SKM-1 (cell line): ENCODE data around the gene ATRX.
"Not testable (repeated sequence)": the region's sequence is repeated elsewhere in the genome, so short reads cannot be mapped to it uniquely, and the experiment has no call there.

Source experiments
- DNase-seq: peaks from one replicate; lab custom pipeline; 2025; ENCODE audit not compliant: unreplicated experiment; lab: John Stamatoyannopoulos, UW

The ATRX gene

GRCh38 chrX:77628294-77629025 is 157.6 kb downstream of the ATRX start:
- no peak for DNase-seq

DNA sequence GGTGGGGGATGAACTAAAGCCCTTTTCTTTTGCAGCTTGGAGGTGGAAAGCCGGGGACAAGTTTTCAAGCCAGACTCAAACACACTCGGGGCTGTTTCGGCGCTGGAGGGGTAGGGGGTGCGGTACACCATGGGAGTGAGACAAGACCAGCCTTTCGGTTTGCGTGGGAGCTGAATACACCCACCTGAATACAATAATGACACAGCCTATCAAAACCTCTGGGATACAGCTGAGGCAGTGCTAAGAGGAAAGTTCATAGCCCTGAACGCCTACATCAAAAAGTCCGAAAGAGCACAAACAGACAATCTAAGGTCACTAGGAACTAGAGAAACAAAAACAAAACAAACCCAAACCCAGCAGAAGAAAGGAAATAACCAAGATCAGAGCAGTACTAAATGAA is 163.3 kb downstream of the ATRX start:
- DNase-seq: no peak

GRCh38 chrX:77622233-77622632 is 163.8 kb downstream of the ATRX start:
- no peak for DNase-seq

GRCh38 chrX:77621453-77621852 is 164.6 kb downstream of the ATRX start:
- not testable (repeated sequence) for DNase-seq

DNA sequence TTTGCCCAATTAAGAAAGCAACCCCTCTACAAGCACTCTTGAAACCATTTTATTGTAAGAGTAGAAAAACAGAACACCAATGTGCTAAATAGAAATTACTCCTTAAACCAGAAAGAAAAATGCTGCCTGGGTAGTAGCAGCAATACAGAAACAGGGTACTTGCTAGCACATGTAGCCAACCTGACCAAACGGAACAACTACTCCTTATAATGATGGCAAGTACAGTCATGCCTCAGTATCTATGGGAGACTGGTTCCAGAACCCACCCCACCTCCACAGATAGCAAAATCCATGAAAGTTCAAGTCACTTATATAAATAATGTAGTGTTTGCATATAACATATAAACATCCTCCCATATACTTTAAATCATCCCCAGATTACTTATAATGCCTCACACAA is 168.8 kb downstream of the ATRX start:
- no peak for DNase-seq

DNA sequence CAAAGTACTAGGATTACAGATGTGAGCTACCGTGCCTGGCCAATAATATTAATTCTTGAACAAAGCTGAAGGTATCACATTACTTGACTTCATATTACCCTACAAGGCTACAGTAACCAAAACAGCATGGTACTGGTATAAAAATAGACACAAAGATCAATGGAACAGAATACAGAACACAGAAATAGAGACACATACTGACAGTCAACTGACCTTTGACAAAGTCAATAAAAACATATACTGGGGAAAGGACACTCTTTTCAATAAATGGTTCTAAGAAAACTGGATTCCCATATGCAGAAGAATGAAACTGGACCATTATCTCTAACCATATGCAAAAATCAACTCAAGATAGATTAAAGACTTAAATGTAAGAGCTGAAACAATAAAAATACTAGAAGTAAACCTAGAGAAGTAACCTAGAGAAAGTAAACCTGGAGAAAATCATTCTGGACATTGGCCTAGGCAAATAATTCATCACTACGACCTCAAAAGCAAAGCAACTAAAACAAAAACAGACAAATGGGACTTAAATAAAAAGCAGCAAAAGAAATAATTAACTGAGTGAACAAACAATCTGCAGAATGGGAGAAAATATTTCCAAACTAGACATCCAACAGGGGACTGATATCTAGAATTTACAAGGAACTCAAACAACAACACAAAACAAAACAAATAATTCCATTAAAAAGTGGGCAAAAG is 182.2 kb downstream of the ATRX start:
- DNase-seq: no peak

- no peak for DNase-seq
Observed at GRCh38 chrX:77597511-77597910, 188.5 kb downstream of the ATRX start.

DNA sequence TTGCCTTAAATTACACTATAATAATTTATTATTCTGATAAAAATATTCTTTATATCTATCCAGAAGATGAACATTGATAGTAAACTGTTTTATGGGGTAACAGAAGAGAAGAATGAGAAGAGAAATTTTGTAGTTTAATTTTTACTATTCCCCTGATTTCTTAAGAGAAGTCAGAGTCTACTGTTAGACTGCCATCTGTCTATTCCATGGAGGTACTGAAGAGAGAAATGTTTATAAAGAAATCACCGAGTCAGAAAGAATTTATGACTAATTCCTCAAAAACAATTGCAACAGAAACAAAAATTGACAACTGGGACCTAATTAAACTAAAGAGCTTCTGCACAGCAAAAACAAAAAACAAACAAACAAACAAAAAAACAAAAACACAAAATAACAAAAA is 188.9 kb downstream of the ATRX start:
- DNase-seq: no peak

DNA sequence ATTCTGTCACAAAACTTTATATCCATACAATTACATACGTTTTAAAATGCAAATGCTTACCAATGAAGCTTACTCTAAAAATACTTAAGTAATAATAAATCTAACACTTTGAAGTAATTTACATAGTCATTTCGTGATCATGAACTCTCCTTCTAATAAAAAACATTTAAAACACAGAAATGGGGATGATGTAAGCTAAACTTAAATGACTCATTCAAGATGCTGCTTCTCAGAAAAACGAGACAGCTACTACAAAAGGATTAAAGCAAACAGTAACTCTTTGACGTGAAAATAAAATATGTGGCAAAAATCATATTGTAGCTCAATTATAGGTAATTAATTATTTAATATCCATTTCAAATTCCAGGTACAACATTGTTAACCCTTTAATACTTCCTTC is 190.2 kb downstream of the ATRX start:
- no peak for DNase-seq

- no peak for DNase-seq
Observed at GRCh38 chrX:77572322-77572721, 213.7 kb downstream of the ATRX start.

- no peak for DNase-seq
Observed at GRCh38 chrX:77565278-77565677, 220.7 kb downstream of the ATRX start.

GRCh38 chrX:77564823-77565222 is 221.2 kb downstream of the ATRX start:
- DNase-seq: no peak

DNA sequence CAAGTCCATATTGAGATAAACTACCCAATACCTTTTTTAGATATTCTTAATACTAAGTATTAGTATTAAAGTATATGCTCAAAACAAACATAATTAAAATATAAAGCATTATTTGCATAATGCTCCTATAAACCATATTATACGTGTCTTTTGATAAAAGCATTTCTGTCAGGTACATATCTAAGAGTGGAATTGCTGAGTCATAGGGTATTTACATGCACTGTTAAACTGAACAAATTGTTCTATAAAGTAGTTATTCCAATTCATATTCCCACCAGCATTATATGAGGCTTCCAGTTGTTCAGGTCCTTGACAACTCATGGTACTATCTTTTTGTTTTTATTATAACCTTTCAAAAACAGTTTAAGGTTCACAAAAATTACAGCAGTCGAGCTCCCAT is 224.6 kb downstream of the ATRX start:
- DNase-seq: no peak

DNA sequence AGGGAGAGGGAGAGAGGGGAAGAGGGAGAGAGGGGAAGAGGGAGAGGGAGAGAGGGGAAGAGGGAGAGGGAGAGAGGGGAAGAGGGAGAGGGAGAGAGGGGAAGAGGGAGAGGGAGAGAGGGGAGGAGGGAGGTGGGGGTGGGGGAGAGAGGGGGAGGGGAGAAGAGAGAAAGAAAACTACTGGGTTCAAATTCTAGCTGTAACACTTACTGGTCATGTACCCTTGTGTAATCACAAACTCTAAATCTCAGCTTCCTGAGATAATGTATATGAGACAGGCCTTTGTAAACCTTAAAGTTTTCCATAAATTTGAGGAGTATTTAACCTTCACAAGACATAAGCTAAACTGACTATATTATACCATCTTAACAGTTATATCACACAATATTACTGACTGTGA is 229.7 kb downstream of the ATRX start:
- DNase-seq: no peak

GRCh38 chrX:77548751-77549150 is 237.3 kb downstream of the ATRX start:
- no peak for DNase-seq

DNA sequence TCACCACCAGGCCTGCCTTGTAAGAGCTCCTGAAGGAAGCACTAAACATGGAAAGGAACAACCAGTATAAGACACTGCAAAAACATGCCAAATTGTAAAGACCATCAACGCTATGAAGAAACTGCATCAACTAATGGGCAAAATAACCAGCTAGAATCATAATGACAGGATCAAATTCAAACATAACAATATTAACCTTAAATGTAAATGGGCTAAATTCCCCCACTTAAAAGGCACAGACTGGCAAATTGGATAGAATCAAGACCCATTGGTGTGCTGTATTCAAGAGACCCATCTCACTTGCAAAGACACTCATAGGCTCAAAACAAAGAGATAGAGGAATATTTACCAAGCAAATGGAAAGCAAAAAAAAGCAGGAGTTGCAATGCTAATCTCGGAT is 246.2 kb downstream of the ATRX start:
- DNase-seq: not testable (repeated sequence)

- not testable (repeated sequence) for DNase-seq
Observed at GRCh38 chrX:77531261-77531660, 254.8 kb downstream of the ATRX start.

DNA sequence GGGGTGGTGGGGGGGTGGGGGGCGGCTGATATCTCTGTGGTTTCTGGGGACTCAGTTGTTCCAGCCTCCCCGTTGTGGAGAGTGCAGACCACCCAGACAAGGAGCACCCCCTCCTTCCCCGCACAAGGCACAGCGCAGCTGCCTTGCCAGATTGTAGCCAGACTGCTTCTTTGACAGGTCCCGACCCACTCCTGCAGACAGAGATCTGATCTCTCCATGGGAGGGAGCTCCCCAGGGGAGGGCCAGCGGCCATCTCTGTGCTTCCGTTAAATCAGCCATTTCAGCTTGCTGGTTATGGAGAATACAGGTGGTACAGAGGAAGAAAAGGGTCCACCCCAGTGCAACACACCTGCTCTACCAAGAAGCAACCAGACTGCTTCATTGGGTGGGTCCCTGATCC is 258.0 kb downstream of the ATRX start:
- DNase-seq: no peak

DNA sequence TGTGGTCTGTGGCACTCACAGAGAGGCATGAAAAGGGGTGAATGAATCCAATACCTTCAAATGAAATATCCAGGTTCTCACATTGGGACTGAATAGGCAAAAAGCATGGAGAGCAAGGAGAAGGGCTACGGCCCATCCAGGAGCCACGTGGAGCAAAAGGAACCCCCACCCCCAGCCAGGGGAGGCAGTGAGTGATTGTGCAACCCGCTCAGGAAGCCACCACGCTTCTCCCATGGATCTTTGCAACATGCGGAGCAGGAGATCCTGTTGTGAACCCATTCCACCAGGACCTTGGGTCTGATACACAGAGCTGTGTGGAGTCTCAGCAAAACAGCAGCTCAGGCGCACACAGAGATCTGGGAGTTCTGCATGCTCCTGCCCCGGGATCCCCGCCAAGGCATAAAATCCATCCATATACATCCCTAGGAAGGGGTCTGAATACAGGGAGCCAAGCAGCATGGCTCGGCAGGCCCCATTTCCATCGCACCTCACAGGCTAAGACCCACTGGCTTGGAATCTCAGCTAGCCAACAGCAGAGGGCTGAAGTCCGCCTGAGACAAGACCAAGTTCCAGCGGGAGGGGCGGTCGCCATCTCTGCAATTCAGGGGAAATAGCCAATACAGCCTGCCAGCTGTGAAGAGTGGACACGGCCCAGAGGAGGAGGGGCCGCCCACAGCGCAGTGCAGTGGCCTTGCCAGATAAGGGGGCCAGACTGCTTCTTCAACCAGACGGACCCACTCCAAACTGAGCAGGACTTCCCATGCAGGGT is 258.6 kb downstream of the ATRX start:
- DNase-seq: no peak

DNA sequence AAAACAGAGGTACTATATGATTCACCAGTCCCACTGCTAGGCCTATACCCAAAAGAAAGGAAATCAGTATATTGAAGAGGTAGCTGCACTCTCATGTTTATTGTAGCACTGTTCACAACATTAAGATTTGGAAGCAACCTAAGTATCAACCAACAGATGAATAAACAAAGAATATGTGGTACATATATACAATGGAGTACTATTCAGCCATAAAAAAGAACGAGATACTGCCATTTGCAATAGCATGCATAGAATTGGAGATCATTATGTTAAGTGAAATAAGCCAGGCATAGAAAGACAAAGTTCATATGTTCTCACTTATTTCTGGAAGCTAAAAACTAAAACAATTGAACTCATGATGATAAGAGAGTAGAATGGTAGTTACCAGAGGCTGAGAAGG is 266.3 kb downstream of the ATRX start:
- no peak for DNase-seq

GRCh38 chrX:77514177-77514576 is 271.8 kb downstream of the ATRX start:
- DNase-seq: no peak

DNA sequence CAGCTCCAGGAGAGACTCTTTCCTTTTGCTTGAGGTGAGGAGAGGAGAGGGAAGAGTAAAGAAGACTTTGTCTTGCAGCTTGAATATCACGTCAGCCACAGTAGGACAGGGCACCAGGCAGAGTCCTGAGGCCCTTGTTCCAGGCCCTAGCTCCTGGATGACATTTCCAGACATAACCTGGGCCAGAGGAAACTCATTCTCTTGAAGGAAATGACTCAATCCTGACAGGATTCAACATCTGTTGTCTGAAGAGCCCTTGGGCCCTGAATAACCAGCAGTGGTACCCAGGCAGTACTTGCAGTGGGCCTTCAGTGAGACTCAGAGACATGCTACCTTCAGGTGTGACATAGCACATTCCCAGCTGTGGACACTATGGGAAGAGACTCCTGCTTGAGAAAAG is 276.0 kb downstream of the ATRX start:
- no peak for DNase-seq
